ENCODE data around the gene HIGD1A. TPM values are rescaled to one million over a fixed set of nuclear protein-coding genes. Genes with fewer than 3 reads are reported as not detected.

Gene HIGD1A
- total and polyA plus RNA-seq, 4 donors, result 76.1 to 148 (median 86.1) TPM

- H3K36me3 ChIP-seq (ENCODE audit: control insufficient read depth in 4 of 4, insufficient read depth in 4 of 4, low read length in 4 of 4), result no peaks in the 10 kb centered on the region
- H3K27me3 ChIP-seq (ENCODE audit: control insufficient read depth in 3 of 3, insufficient read depth in 3 of 3, low read length in 2 of 3), result no peaks in the 10 kb centered on the region
- TF ChIP-seq CTCF (IDR thresholded peaks at IDR 0.05; ENCODE audit: control extremely low read depth, extremely low read depth), result no peak
- no peak overlapping the region for H3K4me3 ChIP-seq
- WGBS, 2 donors, result 88 to 89% methylated on average over 12 of the region's 12 CpGs
- H3K9me3 ChIP-seq (ENCODE audit: control insufficient read depth in 4 of 4, insufficient read depth in 3 of 4, low read length in 3 of 4), result no peaks in the 10 kb centered on the region
- ATAC-seq (ENCODE audit: insufficient read depth, low FRiP score) (no peak), DNase-seq (peak in 2 of 3 donors; percentile 6 to 47)
- no peak overlapping the region for H3K9ac ChIP-seq (ENCODE audit: insufficient read depth in 1 of 2, low read length in 2 of 2)
- H3K4me1 ChIP-seq (ENCODE audit: control insufficient read depth in 5 of 5, insufficient read depth in 5 of 5, low read length in 5 of 5), result no peaks in the 10 kb centered on the region
- H3K27ac ChIP-seq (ENCODE audit: low read depth in 1 of 2, low read length in 1 of 2), result peak overlapping the region in 1 of 2 donors; percentile 83
These were observed 64.7 kb downstream of the HIGD1A start for GRCh38 chr3:42739401-42740158.

- TF ChIP-seq CTCF (IDR thresholded peaks at IDR 0.05; ENCODE audit: control extremely low read depth, extremely low read depth), result no peak
- H3K27ac ChIP-seq (ENCODE audit: low read depth in 1 of 2, low read length in 1 of 2), result no peak overlapping the region
- DNase-seq (no peak), ATAC-seq (ENCODE audit: insufficient read depth, low FRiP score) (no peak)
- H3K4me1 ChIP-seq (ENCODE audit: control insufficient read depth in 5 of 5, insufficient read depth in 5 of 5, low read length in 5 of 5), result peaks cover 0 to 3% (median 0%) of the 10 kb centered on the region in 5 donors
- H3K36me3 ChIP-seq (ENCODE audit: control insufficient read depth in 4 of 4, insufficient read depth in 4 of 4, low read length in 4 of 4), result no peaks in the 10 kb centered on the region
- H3K4me3 ChIP-seq, result no peak overlapping the region
- 92 to 94% methylated on average over 6 of the region's 6 CpGs for WGBS, 2 donors
- H3K27me3 ChIP-seq (ENCODE audit: control insufficient read depth in 3 of 3, insufficient read depth in 3 of 3, low read length in 2 of 3), result no peaks in the 10 kb centered on the region
- no peak overlapping the region for H3K9ac ChIP-seq (ENCODE audit: insufficient read depth in 1 of 2, low read length in 2 of 2)
- H3K9me3 ChIP-seq (ENCODE audit: control insufficient read depth in 4 of 4, insufficient read depth in 3 of 4, low read length in 3 of 4), result no peaks in the 10 kb centered on the region
These were observed 67.8 kb downstream of the HIGD1A start for GRCh38 chr3:42736531-42736930.

DNA sequence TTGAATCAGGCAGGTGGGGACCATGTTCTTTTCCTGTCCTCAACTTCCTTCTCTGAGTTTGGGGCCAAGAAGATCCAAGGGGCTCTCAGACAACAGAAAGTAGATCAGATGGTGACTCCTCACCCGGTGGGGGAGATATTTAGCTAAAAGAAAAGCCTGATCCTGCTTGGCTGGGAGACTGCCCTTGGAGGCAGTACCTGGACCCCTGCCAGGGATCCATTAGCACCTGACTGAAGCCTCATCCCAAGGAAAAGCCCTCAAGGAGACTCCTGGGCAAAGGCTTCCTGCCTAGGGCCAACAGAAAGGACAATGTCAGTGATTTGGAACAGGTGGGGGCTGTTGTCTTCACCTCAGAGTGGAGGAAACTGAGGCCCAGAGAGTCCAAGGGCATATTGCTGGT is 68.2 kb downstream of the HIGD1A start:
- H3K4me3 ChIP-seq, result no peak overlapping the region
- H3K36me3 ChIP-seq (ENCODE audit: control insufficient read depth in 4 of 4, insufficient read depth in 4 of 4, low read length in 4 of 4), result no peaks in the 10 kb centered on the region
- WGBS, 2 donors, result 53 to 61% methylated on average over 1 of the region's 1 CpG
- peaks cover 0 to 3% (median 0%) of the 10 kb centered on the region in 5 donors for H3K4me1 ChIP-seq (ENCODE audit: control insufficient read depth in 5 of 5, insufficient read depth in 5 of 5, low read length in 5 of 5)
- no peak overlapping the region for H3K9ac ChIP-seq (ENCODE audit: insufficient read depth in 1 of 2, low read length in 2 of 2)
- no peak for TF ChIP-seq CTCF (IDR thresholded peaks at IDR 0.05; ENCODE audit: control extremely low read depth, extremely low read depth)
- no peaks in the 10 kb centered on the region for H3K27me3 ChIP-seq (ENCODE audit: control insufficient read depth in 3 of 3, insufficient read depth in 3 of 3, low read length in 2 of 3)
- DNase-seq, result no peak
- ATAC-seq (ENCODE audit: insufficient read depth, low FRiP score), result no peak
- H3K9me3 ChIP-seq (ENCODE audit: control insufficient read depth in 4 of 4, insufficient read depth in 3 of 4, low read length in 3 of 4), result no peaks in the 10 kb centered on the region
- no peak overlapping the region for H3K27ac ChIP-seq (ENCODE audit: low read depth in 1 of 2, low read length in 1 of 2)
